Dedifferentiated amniotic fluid mesenchymal stem cell (primary cell): ENCODE data around the gene IMPACT.

Experiments
- DNase-seq: peaks from one replicate; pipeline ENCODE4 v3.0.0-alpha.2; 2016; ENCODE audit errors: extremely low spot score

The IMPACT gene

DNA sequence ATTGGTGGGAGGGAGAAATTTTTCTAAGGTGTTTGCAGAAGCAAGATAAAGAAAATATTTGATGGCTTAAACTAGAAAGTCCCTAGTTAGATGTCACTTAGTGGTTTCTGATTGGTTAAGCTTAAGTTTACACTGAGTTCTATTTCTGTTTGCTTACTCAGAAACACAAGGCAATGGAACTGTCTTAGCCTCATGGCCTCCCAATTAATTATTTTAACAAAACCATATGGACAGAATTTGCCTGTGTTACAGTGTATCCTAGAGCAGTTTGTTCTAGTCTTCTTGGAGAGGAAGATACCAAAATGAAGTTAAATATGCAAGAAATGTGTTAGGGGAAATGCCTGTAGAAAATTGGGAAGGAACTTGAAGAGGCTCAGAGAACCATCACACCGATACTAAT lies 4.6 kb upstream of the IMPACT start:
- no peak for DNase-seq

DNA sequence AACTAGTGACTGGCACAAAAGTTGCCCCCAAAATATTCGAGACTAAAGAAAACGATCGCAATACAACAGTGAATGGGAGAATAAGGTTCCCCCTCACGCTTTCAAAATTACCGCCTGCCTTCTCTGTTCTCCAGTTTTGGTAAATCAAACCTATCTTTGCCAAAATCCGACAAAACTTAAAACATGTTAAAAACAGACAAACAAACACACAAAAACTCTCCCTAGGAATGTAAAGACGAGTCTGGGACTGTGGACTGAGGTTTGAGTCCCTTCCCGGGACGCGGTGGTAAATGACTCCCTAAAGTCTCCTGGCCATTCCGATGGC lies 435 bp upstream of the IMPACT start:
- DNase-seq = no peak

DNA sequence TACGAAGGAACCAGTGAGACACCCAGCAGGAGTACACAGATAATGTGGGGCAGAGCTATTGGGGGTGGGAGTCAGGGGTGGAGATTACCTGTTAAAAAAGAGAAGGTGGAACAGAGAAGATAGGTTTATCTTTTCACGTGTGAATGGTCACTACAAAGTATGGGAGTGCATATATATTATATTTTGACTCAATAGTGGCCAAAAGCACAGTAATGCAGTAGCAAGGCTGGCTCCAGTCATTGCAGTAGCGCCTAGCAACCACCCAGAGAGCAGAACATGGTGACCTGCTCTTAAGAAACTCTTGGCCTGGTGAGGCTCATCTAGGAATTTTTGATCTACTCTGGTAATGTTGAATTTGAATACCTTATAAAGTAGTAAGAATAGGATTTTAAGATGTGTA lies 1.0 kb downstream of the IMPACT start:
- DNase-seq = no peak

DNA sequence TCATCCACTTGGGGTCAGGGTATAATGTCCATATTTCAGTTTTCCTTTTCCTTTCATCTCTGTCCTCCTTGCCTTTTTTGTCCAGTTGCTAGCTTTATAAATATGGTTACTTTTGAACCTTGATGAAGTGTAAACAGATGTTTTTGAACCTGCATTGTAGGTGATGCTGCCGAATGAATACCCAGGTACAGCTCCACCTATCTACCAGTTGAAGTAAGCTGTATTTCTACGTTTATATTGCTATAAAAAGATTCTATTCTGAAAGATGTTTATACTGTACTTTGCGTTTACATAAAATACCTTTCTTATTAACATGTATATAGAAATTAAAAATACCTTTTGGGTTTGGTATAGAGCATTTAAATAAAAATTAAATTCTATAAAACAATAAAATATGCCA lies 2.2 kb downstream of the IMPACT start:
- DNase-seq = no peak

DNA sequence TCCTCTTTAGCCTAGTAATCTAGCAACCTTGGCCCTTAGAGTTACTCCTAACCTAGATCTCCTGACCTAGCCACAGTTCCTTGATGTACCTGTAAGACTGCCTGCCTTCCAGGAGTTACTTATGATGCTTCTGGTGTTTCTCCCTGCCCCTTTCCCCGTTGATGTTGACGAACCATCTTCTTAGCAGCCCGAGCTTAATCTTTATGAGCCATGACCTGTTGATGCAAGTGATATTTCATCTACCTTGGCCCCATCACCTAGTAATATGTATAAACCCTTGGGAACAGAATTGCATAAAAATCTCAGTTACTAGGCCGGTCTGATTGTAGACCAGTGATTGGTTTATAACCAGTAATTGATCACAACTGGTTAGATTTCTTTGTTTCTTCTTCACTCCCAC lies 2.7 kb downstream of the IMPACT start:
- no peak for DNase-seq

DNA sequence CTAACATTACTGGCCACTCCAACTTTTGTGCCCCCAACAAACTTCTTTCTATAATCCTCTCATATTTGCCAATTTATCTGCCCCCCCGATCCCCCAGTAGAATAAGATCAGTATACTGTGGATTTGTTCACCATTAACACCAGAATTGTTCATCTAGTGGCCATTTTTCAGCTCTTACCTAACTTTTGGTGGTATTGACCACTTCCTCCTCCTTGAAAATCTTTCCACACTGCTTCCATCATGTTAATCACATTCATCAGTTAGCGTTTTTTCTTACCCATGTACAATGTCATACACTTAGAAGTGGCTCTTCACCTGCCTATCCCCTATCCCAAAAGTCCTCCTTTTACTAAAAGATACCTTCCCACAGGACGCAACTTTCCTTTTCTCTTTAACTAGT lies 6.1 kb downstream of the IMPACT start:
- DNase-seq = no peak

DNA sequence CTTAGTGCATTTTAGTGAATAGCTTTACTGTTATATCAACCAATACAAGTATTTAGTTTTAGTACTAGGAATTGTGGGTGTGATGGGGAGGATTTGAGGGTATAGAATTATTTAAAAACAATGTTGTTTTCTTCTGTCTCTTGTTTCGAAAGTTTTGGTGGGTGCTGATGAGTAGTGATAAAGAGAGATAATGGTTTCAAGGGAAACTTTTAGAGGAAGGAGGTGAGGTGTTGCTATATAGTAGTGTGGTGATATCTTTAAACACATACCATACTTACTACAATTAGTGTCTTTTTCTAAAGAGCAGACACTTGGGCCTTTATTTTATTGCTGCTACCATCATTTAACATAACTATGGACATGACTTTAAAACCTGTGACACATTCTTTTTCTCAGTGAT lies 10.5 kb downstream of the IMPACT start:
- DNase-seq = no peak

DNA sequence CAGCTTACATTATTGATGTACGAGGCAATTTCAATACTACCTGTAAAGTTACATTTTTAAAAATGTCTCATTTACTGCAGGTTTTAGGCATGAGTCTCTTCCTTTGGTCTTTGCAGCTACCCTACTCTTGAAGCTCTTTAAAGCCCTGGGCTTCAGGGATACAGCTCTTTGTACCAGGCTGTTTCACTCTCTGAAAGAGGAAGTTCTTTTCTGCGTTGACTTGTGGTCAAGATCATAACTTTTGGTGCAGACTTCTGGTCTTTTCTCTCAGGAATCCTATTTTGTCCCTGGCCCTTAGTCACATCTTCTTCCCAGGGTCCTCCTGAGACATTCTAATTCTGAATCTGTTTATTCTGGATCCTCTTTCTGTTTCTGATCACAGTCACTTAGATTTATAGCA lies 17.4 kb downstream of the IMPACT start:
- DNase-seq = no peak

DNA sequence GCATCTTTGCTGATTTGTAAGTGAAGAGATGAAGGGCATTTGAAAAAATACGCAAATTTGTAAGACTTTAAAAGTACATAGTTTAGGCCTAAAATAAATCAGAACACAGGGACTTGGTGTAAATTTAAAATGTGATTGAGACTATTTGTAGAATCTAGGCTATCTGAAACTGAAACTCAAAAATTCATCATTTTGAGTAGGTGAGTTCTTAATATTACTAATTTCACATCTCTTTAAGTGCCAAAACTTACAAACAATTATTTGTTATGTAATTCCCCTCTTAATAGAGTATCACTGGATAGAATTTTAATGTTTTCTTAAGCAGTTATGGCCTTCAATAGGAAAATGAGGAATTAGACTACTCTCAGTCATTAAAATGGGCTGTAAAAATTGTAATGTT lies 20.0 kb downstream of the IMPACT start:
- DNase-seq = no peak

DNA sequence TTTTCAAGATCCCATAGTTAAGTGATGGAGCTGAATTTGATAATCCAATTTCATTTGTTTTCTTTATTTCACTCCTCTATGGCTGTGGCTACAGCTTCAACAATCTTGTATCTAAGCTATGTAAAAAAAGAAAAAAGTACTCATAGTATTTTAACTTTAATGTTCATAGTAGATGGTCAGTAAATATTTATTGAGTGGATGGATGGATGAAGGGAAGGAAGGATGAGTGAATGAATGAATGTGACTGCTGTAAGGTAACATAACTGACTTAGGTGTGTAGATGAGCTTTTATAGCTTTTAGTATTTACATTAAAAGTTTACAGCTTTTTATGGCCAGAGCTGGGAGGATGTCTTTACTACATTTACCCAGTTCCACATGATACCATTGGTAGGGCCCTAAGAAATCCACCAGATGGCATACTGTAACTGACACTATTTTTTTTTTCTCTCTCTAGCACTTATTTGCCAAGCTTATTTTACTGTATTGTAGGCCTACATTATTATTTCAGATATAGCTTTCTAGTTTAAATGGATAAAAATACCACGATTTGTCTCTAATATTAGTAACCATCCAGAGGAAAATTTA lies 20.6 kb downstream of the IMPACT start:
- DNase-seq = no peak

DNA sequence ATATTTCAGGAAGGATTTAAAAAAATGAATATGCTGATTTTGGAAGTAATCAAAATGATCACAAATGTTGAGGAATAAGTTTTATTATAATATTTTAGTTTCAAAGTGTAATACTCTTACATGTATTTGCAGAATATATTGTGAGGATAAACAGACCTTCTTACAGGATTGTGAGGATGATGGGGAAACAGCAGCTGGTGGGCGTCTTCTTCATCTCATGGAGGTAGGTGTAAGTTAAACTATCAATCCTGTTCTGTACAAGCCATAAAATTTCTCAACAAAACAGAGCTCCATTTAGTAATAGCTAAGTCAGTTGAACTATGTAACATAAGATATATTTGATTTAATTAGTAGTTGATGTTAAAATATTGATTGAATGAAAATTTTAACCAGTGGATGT lies 21.5 kb downstream of the IMPACT start:
- DNase-seq = no peak

DNA sequence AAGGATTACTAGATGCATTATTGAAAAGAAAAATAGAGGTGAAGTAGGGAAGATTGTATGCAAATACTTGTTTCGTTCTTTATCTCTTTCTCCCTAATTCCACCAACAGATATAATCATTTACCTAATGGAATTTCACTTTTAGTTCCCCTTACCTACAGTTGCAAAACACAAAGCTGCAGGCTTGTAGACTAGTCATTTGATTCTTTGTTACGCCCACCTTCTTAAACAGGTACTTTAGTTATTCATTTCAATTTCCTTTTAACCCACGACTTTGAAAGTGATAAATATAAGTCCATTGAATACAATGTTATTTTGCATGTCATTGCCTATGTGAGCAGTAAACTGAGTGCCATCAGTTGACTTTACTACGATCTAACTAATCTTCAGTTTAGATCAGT lies 30.1 kb downstream of the IMPACT start:
- DNase-seq = no peak

DNA sequence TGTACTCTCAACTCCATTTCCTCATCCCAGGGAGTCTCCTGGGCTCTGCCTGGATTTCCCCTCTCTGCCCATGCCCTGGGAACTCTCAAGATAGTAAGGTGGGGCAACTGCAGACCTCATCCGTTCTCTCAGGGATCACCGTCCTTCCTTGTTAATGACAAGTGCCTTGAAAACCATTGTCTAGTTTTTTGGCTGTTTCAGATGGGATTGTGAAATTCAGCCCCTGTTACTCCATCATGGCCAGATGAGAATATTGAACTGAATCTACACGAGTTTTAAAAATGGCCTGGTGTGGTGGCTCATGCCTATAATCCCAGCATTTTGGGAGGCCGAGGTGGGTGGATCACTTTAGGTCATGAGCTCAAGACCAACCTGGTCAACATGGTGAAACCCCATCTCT lies 33.3 kb downstream of the IMPACT start:
- DNase-seq = no peak

DNA sequence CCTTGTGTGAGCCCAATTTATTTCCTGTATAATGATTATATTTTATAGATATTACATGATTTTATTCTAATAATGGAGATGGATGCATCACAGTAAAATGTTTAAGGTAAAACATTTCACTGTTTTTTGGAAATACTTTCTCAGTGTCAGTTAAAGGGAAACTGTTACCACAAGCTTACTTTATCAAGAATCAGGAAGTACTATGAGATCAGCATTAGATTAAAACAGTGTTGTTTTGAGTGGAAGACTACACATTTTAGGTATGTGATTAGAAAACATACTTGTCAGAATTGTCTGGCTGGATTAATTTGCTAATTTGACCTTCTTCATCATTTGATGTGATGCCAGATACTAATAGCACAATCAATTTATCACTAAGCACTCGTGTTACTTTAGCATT lies 33.9 kb downstream of the IMPACT start, which contains the start of gene HRH4:
TSS of gene HRH4 (plus strand) at position 250 of the 400 bp plus-strand sequence. CDS start at position 342, 92 bp downstream.
- DNase-seq = no peak

DNA sequence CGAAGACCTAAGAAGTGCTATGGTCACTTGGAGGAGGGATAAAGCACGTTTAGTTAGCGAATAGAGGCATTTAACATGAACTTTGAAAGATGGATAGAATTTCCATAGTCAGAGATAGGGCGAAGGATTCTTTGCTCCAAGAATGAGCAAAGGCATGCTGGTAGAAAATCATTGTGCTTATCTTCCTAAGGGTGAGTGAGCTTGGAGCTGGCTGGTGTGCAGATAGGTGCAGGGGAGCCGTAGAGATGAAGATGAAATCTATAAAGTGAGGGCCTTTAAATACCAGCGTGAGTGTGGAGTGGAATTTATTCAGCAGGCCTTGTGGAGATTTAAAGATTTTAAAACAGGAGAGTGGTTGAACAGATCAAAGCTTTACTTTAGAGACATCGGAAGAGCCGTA lies 35.5 kb downstream of the IMPACT start:
- no peak for DNase-seq

DNA sequence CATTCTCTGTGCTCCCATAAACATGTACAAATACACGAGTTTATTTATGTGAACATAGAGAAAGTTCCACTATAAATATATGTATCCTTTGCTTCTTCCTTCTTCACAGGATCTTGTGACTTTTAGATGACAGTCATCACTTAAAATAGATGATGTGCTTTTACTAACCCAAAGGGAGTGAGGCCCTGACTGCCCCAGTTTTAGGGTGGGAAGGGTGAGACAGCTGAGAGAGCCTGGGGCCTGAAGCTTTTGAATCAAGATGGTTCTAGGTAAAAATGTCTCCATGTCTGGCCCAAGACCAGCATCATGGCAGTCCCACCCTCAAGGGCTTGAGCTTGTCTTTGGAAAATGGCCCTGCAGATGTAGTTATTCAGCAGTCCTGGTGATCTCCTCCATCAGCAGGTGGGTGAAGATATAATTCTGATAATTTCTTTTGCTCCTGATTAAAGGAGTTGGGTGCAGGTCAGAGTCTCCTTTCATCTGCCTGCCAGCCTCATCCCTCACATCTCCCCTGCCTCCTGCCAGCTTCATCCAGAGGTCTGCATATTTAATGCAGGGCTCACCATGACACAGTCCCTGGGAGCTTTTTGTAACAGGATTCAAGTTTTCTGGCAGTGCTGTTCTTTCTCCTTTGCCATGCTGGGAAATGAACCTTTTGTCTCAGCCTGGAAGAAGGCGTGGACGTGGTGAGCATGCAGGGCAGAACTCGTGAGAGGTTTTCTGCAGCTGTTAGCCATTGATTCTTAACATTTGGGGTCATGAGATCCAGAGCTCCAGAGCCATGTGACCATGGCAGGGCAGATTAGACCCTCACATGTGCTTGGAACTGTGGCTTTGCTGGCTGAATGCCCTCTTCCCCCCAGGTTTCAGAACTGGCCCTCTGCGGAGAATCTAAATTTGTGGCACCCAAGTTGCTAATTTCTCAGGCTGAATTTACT lies 36.6 kb downstream of the IMPACT start:
- no peak for DNase-seq

DNA sequence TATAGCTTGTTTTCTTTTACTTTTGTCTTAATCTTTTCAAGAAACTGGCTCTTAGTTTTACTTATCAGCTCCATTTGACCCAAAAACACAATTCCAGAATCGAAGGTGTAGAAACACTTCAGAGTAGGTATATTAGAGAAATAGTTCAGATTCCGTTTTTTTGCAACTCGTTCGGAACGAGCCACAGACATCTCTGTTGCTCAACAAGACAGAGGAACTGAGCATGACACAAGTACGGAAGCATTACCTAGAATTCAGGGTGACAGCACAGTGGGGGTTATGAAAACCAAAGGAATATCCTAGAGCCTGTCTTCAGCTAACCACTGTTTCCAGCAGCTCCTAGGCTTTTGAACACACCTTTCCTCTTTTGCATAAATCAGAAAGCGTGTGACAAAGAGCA lies 39.0 kb downstream of the IMPACT start:
- no peak for DNase-seq

DNA sequence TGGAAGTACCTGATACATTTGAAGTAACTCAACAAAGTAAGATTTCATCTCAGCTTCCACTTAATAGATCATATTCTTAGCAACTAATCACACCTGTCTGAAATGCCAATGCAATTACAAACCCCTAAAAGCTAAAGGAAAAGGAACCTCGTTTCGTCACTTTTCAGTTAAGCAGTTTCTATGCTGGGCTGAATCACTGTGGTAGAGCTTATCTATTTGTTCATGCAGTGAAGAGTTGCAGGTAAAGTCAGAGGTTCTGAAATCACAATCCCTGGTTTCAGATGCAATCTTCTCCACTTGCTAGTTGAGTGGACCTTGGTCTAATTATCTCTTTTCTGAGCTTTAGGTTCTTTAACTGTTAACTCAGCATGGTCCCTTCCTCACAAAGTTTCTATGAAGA lies 40.3 kb downstream of the IMPACT start:
- no peak for DNase-seq

DNA sequence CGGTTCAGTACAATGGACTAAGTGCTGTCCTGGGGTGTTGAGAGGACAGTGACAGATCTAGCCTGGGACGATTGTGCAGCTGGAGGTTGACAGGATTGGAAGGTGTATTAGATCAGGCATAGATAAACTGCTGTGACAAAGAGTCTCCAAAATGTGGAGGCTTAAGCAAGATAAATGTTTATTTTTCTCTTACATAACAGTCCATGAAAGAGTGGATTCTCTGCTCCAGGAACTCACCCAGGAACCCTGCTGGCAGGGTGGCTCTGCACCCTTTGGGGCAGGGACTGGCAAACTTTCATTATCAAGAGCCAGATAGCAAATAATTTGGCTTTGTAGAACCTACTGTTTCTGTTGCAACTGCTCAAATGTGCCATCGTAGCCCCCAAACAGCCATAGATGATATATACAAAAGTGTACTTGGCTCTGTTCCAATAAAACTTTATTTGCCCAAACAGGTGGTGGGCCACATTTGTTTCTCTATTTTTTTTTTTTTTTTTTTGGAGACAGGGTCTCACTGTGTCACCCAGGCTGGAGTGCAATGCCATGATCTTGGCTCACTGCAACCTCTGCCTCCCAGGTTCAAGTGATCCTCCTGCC lies 43.6 kb downstream of the IMPACT start:
- no peak for DNase-seq

DNA sequence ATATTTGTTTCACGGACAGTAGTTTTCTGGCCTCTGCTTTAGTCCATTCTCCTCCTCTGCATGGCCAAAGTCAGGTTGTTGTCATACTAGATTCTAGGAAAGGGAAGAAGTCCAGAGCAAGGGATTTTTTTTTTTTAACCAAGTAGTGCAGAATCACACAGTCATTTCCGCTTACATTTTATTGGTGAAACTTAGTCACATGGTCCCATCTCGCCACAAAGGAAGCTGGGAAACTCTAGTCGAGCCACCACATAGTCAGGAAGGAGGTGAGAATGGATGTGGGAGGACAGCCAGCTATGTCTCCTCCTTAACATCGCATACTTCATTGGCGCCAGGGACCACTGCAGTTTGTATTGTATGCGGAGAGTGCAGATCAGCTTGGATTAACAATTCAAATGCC lies 44.3 kb downstream of the IMPACT start:
- DNase-seq = no peak

DNA sequence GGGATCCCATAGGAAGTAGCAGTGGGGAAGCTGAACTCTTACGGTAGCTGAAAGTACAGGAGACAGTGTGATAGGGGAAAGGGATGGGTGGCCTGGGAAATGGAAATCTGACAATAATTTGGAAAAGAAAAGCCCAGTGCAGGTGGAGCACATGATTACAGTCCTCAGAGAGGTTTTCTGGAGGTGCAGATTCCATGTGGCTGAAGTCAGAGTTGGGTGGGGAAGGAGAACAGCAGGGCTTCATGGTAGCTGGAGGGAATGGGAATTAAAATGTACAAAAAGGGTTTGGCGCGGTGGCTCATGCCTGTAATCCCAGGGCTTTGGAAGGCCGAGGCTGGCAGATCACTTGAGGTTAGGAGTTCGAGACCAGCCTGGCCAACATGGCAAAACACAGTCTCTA lies 46.1 kb downstream of the IMPACT start:
- no peak for DNase-seq

DNA sequence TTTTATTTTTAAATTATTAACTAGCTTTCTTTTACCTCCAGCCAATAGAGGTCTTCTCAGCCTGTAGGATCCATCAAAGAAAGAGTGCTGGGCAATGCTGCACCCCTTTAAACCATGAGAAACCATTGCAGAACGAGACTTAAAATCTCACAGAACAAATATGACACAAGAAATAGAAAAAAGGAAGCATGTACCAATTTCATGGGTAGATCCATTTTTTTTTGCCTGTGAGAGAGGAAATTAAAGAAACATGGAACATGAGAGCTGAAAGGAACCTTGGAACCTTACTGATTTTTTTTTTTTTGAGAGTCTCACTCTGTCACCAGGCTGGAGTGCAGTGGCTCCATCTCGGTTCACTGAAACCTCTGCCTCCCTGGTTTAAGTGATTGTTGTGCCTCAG lies 47.9 kb downstream of the IMPACT start:
- DNase-seq = no peak

DNA sequence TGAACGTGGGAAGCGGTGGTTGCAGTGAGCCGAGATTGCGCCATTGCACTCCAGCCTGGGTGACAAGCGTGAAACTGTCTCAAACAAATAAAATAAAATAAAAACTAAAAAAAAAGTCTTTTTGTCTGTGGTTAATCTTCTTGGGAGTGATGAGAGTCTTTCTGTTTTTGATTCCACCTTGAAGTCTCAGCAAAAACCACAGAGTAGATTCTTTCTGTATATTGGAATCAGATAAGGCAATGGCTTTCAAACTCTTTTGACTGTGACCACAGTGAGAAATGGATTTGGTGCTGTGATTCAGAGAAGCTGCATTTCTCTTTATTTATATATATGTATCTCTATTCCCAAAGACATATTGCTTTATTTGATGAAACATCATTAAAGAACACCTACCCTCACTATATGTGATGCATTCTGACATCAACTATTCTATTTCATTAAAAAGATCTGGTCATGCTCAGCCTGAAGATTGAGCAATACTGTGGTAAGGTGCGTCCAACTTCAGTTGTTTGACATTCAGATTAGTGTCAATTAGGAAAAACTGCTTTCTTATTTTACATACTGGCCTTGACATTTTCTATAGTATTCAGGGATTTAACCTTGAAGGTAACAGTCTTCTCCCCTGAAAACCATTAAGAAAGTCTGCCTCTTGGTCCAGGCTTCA lies 49.6 kb downstream of the IMPACT start:
- DNase-seq = no peak
